Measurements from ENCODE around the gene ZNF790. TPM values are rescaled to one million over a fixed set of nuclear protein-coding genes. Genes with fewer than 3 reads are reported as not detected.

The ZNF790 gene
- total RNA-seq, 1 experiment from 2014 or later, result 4.4 TPM

DNA sequence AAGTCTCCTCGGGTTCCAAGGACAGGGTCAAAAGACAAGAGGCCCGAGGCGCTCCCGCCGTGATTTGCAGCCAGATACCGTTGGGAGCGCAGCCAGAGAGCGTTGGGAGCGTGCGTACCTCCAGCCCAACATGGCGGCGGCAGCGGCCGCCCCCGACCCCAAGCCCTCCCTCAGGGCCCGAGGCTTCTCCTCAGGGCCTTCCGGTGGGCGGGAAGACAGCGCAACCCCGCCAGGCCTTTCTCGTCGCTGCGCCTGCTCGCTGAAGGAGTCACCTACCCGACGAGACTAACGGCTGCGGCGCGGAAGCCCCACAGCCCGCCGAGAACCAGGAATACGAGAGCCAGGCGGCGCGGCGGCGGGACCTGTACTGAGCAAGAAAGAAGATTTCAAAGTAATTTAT, 62.4 kb downstream of the ZNF790 start:
- H3K27ac ChIP-seq (ENCODE audit: low read depth, low read length, poor library complexity, severe bottlenecking), result no peak overlapping the region
- H3K4me3 ChIP-seq (ENCODE audit: low read depth, low read length, poor library complexity, severe bottlenecking), result no peak overlapping the region
- H3K36me3 ChIP-seq (ENCODE audit: insufficient read depth, low read length, poor library complexity, severe bottlenecking), result no peaks in the 10 kb centered on the region
- CTCF ChIA-PET, result no interaction called here
- intact Hi-C loops (cut with micrococcal nuclease; ENCODE audit: unreplicated experiment), result no loop called here
- no TSS peak for BruUV-seq (replicated peaks)
- POLR2A ChIA-PET (ENCODE audit: low non-redundant PET), result no interaction called here
- peaks cover 21% of the 10 kb centered on the region for H3K9me3 ChIP-seq (ENCODE audit: low read depth, low read length, poor library complexity, severe bottlenecking)
- no peaks in the 10 kb centered on the region for H3K27me3 ChIP-seq (replicated peaks; ENCODE audit: insufficient read depth, low read depth, low read length, poor library complexity)
- no peak for TF ChIP-seq EZH2 (IDR thresholded peaks at IDR 0.05; ENCODE audit: borderline replicate concordance, low read depth, low read length, poor library complexity, severe bottlenecking)
- TF ChIP-seq, protein P1, sequence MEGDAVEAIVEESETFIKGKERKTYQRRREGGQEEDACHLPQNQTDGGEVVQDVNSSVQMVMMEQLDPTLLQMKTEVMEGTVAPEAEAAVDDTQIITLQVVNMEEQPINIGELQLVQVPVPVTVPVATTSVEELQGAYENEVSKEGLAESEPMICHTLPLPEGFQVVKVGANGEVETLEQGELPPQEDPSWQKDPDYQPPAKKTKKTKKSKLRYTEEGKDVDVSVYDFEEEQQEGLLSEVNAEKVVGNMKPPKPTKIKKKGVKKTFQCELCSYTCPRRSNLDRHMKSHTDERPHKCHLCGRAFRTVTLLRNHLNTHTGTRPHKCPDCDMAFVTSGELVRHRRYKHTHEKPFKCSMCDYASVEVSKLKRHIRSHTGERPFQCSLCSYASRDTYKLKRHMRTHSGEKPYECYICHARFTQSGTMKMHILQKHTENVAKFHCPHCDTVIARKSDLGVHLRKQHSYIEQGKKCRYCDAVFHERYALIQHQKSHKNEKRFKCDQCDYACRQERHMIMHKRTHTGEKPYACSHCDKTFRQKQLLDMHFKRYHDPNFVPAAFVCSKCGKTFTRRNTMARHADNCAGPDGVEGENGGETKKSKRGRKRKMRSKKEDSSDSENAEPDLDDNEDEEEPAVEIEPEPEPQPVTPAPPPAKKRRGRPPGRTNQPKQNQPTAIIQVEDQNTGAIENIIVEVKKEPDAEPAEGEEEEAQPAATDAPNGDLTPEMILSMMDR (conservative IDR thresholded peaks at IDR 0.05; ENCODE audit: low read depth, low read length), result no peak
- DNase-seq (ENCODE audit: low spot score), result no peak
- no peaks in the 10 kb centered on the region for H3K4me1 ChIP-seq (ENCODE audit: insufficient read depth, low read length, poor library complexity, severe bottlenecking)

DNA sequence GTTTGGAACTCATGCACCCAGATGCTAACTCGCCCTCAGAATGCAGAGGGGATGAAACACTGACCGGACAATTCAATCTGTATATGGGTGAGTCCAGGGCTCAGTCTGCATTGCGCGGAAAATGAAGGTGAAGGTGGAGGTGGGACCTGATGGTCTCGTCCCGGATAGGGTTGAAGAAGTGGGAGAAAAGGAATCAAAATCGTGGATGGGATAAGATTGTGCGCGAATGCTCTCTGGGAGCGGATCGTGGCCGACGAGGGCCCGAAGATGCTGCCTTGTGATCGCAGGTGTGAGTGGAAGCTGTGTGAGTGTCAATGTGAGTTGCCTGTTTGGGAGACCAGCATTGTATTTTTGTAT, 65.0 kb downstream of the ZNF790 start:
- intact Hi-C loops (cut with micrococcal nuclease; ENCODE audit: unreplicated experiment), result no loop called here
- TF ChIP-seq, protein P1 (conservative IDR thresholded peaks at IDR 0.05; ENCODE audit: low read depth, low read length), result no peak
- TF ChIP-seq EZH2 (IDR thresholded peaks at IDR 0.05; ENCODE audit: borderline replicate concordance, low read depth, low read length, poor library complexity, severe bottlenecking), result no peak
- ChIA-PET CTCF (no interaction called here), POLR2A (ENCODE audit: low non-redundant PET) (no interaction called here)
- Histone ChIP-seq H3K4me1 (ENCODE audit: insufficient read depth, low read length, poor library complexity, severe bottlenecking) (no peaks in the 10 kb centered on the region), H3K4me3 (ENCODE audit: low read depth, low read length, poor library complexity, severe bottlenecking) (peak overlapping the region; percentile 78), H3K27me3 (replicated peaks; ENCODE audit: insufficient read depth, low read depth, low read length, poor library complexity) (no peaks in the 10 kb centered on the region), H3K36me3 (ENCODE audit: insufficient read depth, low read length, poor library complexity, severe bottlenecking) (peaks cover 3% of the 10 kb centered on the region), H3K9me3 (ENCODE audit: low read depth, low read length, poor library complexity, severe bottlenecking) (peaks cover 35% of the 10 kb centered on the region), H3K27ac (ENCODE audit: low read depth, low read length, poor library complexity, severe bottlenecking) (no peak overlapping the region)
- no TSS peak for BruUV-seq (replicated peaks)
- no peak for DNase-seq (ENCODE audit: low spot score)

DNA sequence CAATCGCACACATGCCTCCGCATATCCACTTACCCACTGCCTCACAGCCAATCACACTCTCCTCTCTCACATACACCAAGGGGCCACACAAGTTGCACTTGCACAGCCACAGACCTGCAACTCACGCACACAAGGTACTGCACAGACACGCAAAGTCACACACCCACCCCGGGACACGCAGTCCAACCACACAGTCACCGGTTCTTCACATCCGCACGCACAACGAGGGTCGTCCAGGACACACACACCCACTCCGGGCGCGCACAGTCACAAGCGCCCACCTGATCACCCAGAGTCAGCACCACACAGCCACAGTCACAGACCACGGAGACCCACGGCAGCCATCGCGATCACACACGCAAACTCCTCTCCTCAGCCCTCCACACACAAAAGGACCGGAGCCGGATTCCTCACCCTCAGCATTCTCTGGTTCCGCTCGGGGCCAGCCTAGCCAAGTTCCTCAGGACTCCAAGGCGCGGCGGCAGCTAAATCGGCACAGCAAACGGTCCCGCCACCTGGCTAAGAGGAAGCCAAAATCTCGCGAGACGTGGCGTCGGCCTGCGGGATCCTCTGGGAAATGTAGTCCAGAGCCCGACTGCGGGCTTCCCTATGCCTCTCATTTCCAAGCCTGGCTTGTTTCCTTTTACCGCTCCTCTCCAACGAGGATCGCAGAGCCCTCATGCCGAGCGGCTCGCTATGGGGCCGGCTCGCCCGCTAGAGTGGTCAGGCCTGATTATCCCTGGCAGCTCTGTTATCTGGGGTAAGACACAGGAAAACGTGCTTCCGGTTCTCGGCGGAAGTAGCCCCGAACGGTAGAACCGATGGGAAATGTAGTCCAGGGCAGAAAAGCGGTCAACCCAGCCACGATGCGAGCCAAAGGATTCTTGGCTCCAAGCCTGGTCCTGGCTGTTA, 65.6 kb downstream of the ZNF790 start, which contains the start of gene ZNF850:
Gene ZNF850, minus strand, starts transcription at position 497 of the 912 bp plus-strand sequence. CDS start 10,201 bp downstream, outside the sequence.
- intact Hi-C loops (cut with micrococcal nuclease; ENCODE audit: unreplicated experiment), result no loop called here
- BruUV-seq (replicated peaks), result TSS peak; percentile 78
- DNase-seq (ENCODE audit: low spot score), result peak; percentile 94
- Histone ChIP-seq H3K27me3 (replicated peaks; ENCODE audit: insufficient read depth, low read depth, low read length, poor library complexity) (no peaks in the 10 kb centered on the region), H3K36me3 (ENCODE audit: insufficient read depth, low read length, poor library complexity, severe bottlenecking) (peaks cover 3% of the 10 kb centered on the region), H3K4me1 (ENCODE audit: insufficient read depth, low read length, poor library complexity, severe bottlenecking) (no peaks in the 10 kb centered on the region), H3K27ac (ENCODE audit: low read depth, low read length, poor library complexity, severe bottlenecking) (peak within 1 kb of the TSS; percentile 78), H3K9me3 (ENCODE audit: low read depth, low read length, poor library complexity, severe bottlenecking) (peaks cover 39% of the 10 kb centered on the region), H3K4me3 (ENCODE audit: low read depth, low read length, poor library complexity, severe bottlenecking) (peak within 1 kb of the TSS; percentile 78)
- CTCF ChIA-PET, result no interaction called here
- TF ChIP-seq, protein P1 (conservative IDR thresholded peaks at IDR 0.05; ENCODE audit: low read depth, low read length), result no peak
- TF ChIP-seq EZH2 (IDR thresholded peaks at IDR 0.05; ENCODE audit: borderline replicate concordance, low read depth, low read length, poor library complexity, severe bottlenecking), result no peak
- POLR2A ChIA-PET (ENCODE audit: low non-redundant PET), result no interaction called here
